Measurements from ENCODE around the gene KRTAP10-5. TPM values are rescaled to one million over a fixed set of nuclear protein-coding genes. Genes with fewer than 3 reads are reported as not detected.
"Not testable (repeated sequence)": the region's sequence is repeated elsewhere in the genome, so short reads cannot be mapped to it uniquely, and the experiment has no call there.

KRTAP10-5 gene
- total and polyA plus RNA-seq, 12 donors: not detected

- peaks cover 15% of the 10 kb centered on the region for H3K27me3 ChIP-seq
- WGBS, 4 donors: 81 to 95% (median 90%) methylated on average over 2 to 6 of the region's 6 CpGs
- intact Hi-C loops (cut with DNase I): loop anchor here in 1 of 2 donors (10.0 kb wide), 1 partner anchor 203 kb away; no protein-coding TSS in a partner anchor
- H3K4me3 ChIP-seq: no peak overlapping the region
- TF ChIP-seq CTCF (IDR thresholded peaks at IDR 0.05): no peak
- H3K27ac ChIP-seq: no peak overlapping the region
- peaks cover 0 to 2% (median 0%) of the 10 kb centered on the region in 3 donors for H3K9me3 ChIP-seq (replicated peaks in 1 of 3)
- H3K36me3 ChIP-seq (replicated peaks in 1 of 2): no peaks in the 10 kb centered on the region
- no peak for DNase-seq
- H3K4me1 ChIP-seq (replicated peaks in 1 of 2): no peaks in the 10 kb centered on the region
Observed at GRCh38 chr21:44552136-44552535, 28.3 kb downstream of the KRTAP10-5 start.

- Histone ChIP-seq H3K9me3 (replicated peaks in 1 of 3) (peaks cover 0 to 8% (median 0%) of the 10 kb centered on the region in 3 donors), H3K4me3 (no peak within 1 kb of the TSS), H3K27me3 (peaks cover 14% of the 10 kb centered on the region), H3K4me1 (replicated peaks in 1 of 2) (no peaks in the 10 kb centered on the region), H3K36me3 (replicated peaks in 1 of 2) (no peaks in the 10 kb centered on the region), H3K27ac (no peak within 1 kb of the TSS)
- peak in 1 of 7 donors; percentile 11 for DNase-seq
- intact Hi-C loops (cut with DNase I): loop anchor here in 1 of 2 donors (10.0 kb wide), 1 partner anchor 203 kb away; no protein-coding TSS in a partner anchor
- 57 to 66% (median 63%) methylated on average over 14 to 17 of the region's 17 CpGs for WGBS, 4 donors
- TF ChIP-seq CTCF (IDR thresholded peaks at IDR 0.05) (no peak), POLR2A (IDR thresholded peaks at IDR 0.05) (no peak)
Observed at GRCh38 chr21:44551340-44551961, 29.0 kb downstream of the KRTAP10-5 start, which contains the start of gene KRTAP10-2. Gene KRTAP10-2, minus strand, starts transcription at chr21:44551505. Its CDS starts 47 bp downstream, at chr21:44551458.

GRCh38 chr21:44550807-44551206 is 29.6 kb downstream of the KRTAP10-5 start:
- Histone ChIP-seq H3K27ac (no peak overlapping the region), H3K9me3 (replicated peaks in 1 of 3) (peaks cover 0 to 8% (median 0%) of the 10 kb centered on the region in 3 donors), H3K27me3 (peaks cover 7% of the 10 kb centered on the region), H3K4me1 (replicated peaks in 1 of 2) (no peaks in the 10 kb centered on the region), H3K36me3 (replicated peaks in 1 of 2) (no peaks in the 10 kb centered on the region), H3K4me3 (no peak overlapping the region)
- intact Hi-C loops (cut with DNase I): loop anchor here in 1 of 2 donors (10.0 kb wide), 1 partner anchor 204 kb away; no protein-coding TSS in a partner anchor
- no peak for TF ChIP-seq CTCF (IDR thresholded peaks at IDR 0.05)
- TF ChIP-seq POLR2A (IDR thresholded peaks at IDR 0.05): no peak
- 48 to 54% (median 54%) methylated on average over 6 to 10 of the region's 10 CpGs; no CpG with 5 or more reads in 1 of the 4 donors for WGBS, 4 donors
- DNase-seq: peak in 1 of 7 donors; percentile 13

DNA sequence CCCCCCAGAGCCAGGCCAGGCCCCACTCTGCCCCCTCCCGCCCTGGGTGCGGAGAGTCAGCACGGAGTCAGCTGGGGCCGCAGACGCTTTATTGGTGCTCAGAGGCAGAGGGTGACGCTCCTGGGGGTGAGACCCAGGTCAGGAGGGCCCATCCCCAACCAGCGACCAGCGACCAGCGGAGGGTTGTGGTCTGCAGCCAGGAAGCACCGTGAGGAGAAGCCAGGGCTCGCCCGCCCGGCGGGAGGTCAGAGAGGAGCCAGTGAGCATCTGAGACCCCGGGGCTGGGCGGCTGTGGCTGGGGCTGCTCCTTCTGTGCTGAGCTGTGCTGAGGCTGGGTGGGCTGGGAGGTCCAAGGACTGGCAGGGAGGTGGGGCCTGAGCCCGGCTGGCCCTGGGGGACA is 30.1 kb downstream of the KRTAP10-5 start:
- intact Hi-C loops (cut with DNase I): loop anchor here in 1 of 2 donors (10.0 kb wide), 1 partner anchor 205 kb away; no protein-coding TSS in a partner anchor
- 26 to 67% (median 35%) methylated on average over 1 to 17 of the region's 17 CpGs for WGBS, 4 donors
- not testable (repeated sequence) for H3K27me3 ChIP-seq; DNase-seq; H3K4me3 ChIP-seq; H3K36me3 ChIP-seq (replicated peaks in 1 of 2); H3K4me1 ChIP-seq (replicated peaks in 1 of 2); H3K27ac ChIP-seq; H3K9me3 ChIP-seq (replicated peaks in 1 of 3)

All from adrenal gland (tissue), 12 donors.